ENCODE measurements around the gene SNRPA.

Gene SNRPA

GRCh38 chr19:40777937-40778705 lies 27.1 kb downstream of the SNRPA start, which contains the start of gene RAB4B (continued):
- TF ChIP-seq ZNF792 (tag by site-specific recombination; IDR thresholded peaks at IDR 0.05) (no peak), ZBTB20 (tag by site-specific recombination; IDR thresholded peaks at IDR 0.05) (peak; percentile 100), OVOL3 (tag by site-specific recombination; IDR thresholded peaks at IDR 0.05) (no peak), ZNF501 (tag by site-specific recombination; IDR thresholded peaks at IDR 0.05) (0 out of 2 replicates have a peak, but pooled peaks have one; percentile 12), OSR2 (tag by site-specific recombination; IDR thresholded peaks at IDR 0.05) (0 out of 2 replicates have a peak, but pooled peaks have one; percentile 21), ZNF37A (tag by site-specific recombination; IDR thresholded peaks at IDR 0.05) (no peak), ZNF335 (tag by site-specific recombination; conservative IDR thresholded peaks at IDR 0.05) (peak; percentile 95), ZNF112 (tag by site-specific recombination; IDR thresholded peaks at IDR 0.05) (no peak), ZNF610 (tag by site-specific recombination; IDR thresholded peaks at IDR 0.05; ENCODE audit: borderline replicate concordance) (peak; percentile 92), KLF17 (tag by site-specific recombination; IDR thresholded peaks at IDR 0.05) (peak; percentile 55), SP3 (tag by site-specific recombination; IDR thresholded peaks at IDR 0.05) (peak; percentile 100), ZNF24 (tag by site-specific recombination; IDR thresholded peaks at IDR 0.05) (0 out of 2 replicates have a peak, but pooled peaks have one; percentile 23), ELK4 (IDR thresholded peaks at IDR 0.05; ENCODE audit: borderline replicate concordance, low read depth, low read length) (peak; percentile 45; the same call in 1 of the 2 replicates), ZNF324 (tag by site-specific recombination; IDR thresholded peaks at IDR 0.05) (peak; percentile 36; the same call in 1 of the 2 replicates), ZNF76 (tag by site-specific recombination; IDR thresholded peaks at IDR 0.05; ENCODE audit: borderline replicate concordance, low read depth) (peak; percentile 74), ZNF518A (tag by site-specific recombination; conservative IDR thresholded peaks at IDR 0.05; ENCODE audit: low read depth) (peak; percentile 31; the same call in 1 of the 2 replicates), EGR2 (tag by site-specific recombination; IDR thresholded peaks at IDR 0.05; ENCODE audit: low read depth) (peak; percentile 65), ZBTB26 (tag by site-specific recombination; optimal IDR thresholded peaks at IDR 0.05) (peak; percentile 93), SCRT1 (tag by site-specific recombination; IDR thresholded peaks at IDR 0.05; ENCODE audit: borderline replicate concordance) (no peak), ZNF600 (tag by site-specific recombination; IDR thresholded peaks at IDR 0.05) (peak; percentile 94), ZNF785 (tag by site-specific recombination; IDR thresholded peaks at IDR 0.05) (0 out of 2 replicates have a peak, but pooled peaks have one; percentile 49), YY2 (tag by site-specific recombination; IDR thresholded peaks at IDR 0.05) (peak; percentile 76), ZBTB17 (tag by site-specific recombination; IDR thresholded peaks at IDR 0.05) (peak; percentile 99), ZNF362 (tag by site-specific recombination; IDR thresholded peaks at IDR 0.05) (no peak), ZNF660 (tag by site-specific recombination; IDR thresholded peaks at IDR 0.05) (peak; percentile 87), PBX3 (CRISPR knock-in tag; IDR thresholded peaks at IDR 0.05) (no peak; the same call in 1 of the 2 replicates), ZNF239 (tag by site-specific recombination; IDR thresholded peaks at IDR 0.05) (0 out of 2 replicates have a peak, but pooled peaks have one; percentile 11)
